ENCODE data around the gene NT5DC4. TPM values are rescaled to one million over a fixed set of nuclear protein-coding genes. Genes with fewer than 3 reads are reported as not detected.

Gene NT5DC4
- total RNA-seq, 1 experiment from 2014 or later = 0.22 TPM

- Histone ChIP-seq H3K79me2 (ENCODE audit: insufficient read depth, low read length) (peaks cover 44% of the 10 kb centered on the region), H3K9ac (ENCODE audit: low read length) (no peak overlapping the region), H3K27ac (ENCODE audit: low read depth, low read length) (no peak overlapping the region), H3K27me3 (ENCODE audit: insufficient read depth, low read length) (no peaks in the 10 kb centered on the region), H3K4me3 (replicated peaks in 1 of 2; ENCODE audit: low read depth in 1 of 2, low read length in 2 of 2) (no peak overlapping the region), H2AFZ (ENCODE audit: low read depth, low read length, poor library complexity, severe bottlenecking) (no peak overlapping the region), H4K20me1 (ENCODE audit: insufficient read depth) (no peaks in the 10 kb centered on the region; the same call in 1 of the 2 replicates), H3K4me2 (ENCODE audit: low read length) (no peak overlapping the region), H3K4me1 (ENCODE audit: control insufficient read depth in 1 of 2, insufficient read depth in 2 of 2, low read length in 2 of 2) (peaks cover 2 to 8% of the 10 kb centered on the region in 2 experiments; a peak in 2 of 4 replicates), H3K9me3 (ENCODE audit: control insufficient read depth in 1 of 2, insufficient read depth in 1 of 2, low read depth in 1 of 2, low read length in 2 of 2) (no peaks in the 10 kb centered on the region), H3K36me3 (ENCODE audit: control insufficient read depth in 1 of 2, insufficient read depth in 2 of 2, low read length in 2 of 2) (peaks cover 25 to 61% of the 10 kb centered on the region in 2 experiments), H3K9me2 (ENCODE audit: insufficient read depth) (no peaks in the 10 kb centered on the region)
- ChIA-PET RAD21 (ENCODE audit: low non-redundant PET in 1 of 2, low total read pairs in 2 of 2, uncharacterized antibody in 2 of 2, unreplicated experiment in 2 of 2) (no interaction called here), CTCF (no interaction called here), POLR2A (no interaction called here)
- ATAC-seq = no peak
- intact Hi-C loops (cut with micrococcal nuclease) = no loop called here
- TF ChIP-seq POLR2AphosphoS5 (IDR thresholded peaks at IDR 0.05; ENCODE audit: low read depth, low read length) = no peak
- TF ChIP-seq, protein P1, sequence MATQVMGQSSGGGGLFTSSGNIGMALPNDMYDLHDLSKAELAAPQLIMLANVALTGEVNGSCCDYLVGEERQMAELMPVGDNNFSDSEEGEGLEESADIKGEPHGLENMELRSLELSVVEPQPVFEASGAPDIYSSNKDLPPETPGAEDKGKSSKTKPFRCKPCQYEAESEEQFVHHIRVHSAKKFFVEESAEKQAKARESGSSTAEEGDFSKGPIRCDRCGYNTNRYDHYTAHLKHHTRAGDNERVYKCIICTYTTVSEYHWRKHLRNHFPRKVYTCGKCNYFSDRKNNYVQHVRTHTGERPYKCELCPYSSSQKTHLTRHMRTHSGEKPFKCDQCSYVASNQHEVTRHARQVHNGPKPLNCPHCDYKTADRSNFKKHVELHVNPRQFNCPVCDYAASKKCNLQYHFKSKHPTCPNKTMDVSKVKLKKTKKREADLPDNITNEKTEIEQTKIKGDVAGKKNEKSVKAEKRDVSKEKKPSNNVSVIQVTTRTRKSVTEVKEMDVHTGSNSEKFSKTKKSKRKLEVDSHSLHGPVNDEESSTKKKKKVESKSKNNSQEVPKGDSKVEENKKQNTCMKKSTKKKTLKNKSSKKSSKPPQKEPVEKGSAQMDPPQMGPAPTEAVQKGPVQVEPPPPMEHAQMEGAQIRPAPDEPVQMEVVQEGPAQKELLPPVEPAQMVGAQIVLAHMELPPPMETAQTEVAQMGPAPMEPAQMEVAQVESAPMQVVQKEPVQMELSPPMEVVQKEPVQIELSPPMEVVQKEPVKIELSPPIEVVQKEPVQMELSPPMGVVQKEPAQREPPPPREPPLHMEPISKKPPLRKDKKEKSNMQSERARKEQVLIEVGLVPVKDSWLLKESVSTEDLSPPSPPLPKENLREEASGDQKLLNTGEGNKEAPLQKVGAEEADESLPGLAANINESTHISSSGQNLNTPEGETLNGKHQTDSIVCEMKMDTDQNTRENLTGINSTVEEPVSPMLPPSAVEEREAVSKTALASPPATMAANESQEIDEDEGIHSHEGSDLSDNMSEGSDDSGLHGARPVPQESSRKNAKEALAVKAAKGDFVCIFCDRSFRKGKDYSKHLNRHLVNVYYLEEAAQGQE (IDR thresholded peaks at IDR 0.05; ENCODE audit: low read depth) = no peak
- TF ChIP-seq FOSL1 (IDR thresholded peaks at IDR 0.05; ENCODE audit: low read depth) = no peak
- no peak for TF ChIP-seq POLR2A (IDR thresholded peaks at IDR 0.05; ENCODE audit: borderline replicate concordance, extremely low read depth, insufficient read depth, insufficient read length)
- no peak for TF ChIP-seq ZNF274 (IDR thresholded peaks at IDR 0.05; ENCODE audit: low read depth, low read length)
- TF ChIP-seq CTCF (IDR thresholded peaks at IDR 0.05 in 2 of 3, conservative IDR thresholded peaks at IDR 0.05 in 1 of 3; ENCODE audit: borderline replicate concordance in 1 of 3, insufficient read depth in 1 of 3, low read depth in 2 of 3, low read length in 2 of 3) = no peak
- TF ChIP-seq TCF7L2 (IDR thresholded peaks at IDR 0.05; ENCODE audit: borderline replicate concordance, extremely low read depth, insufficient read depth, insufficient read length) = no peak
- no peak for TF ChIP-seq CEBPB (IDR thresholded peaks at IDR 0.05; ENCODE audit: low read depth)
- no peak for TF ChIP-seq SRF (IDR thresholded peaks at IDR 0.05; ENCODE audit: low read depth)
- TF ChIP-seq, protein P2, sequence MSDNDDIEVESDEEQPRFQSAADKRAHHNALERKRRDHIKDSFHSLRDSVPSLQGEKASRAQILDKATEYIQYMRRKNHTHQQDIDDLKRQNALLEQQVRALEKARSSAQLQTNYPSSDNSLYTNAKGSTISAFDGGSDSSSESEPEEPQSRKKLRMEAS (IDR thresholded peaks at IDR 0.05) = no peak
- no peak for TF ChIP-seq RAD21 (IDR thresholded peaks at IDR 0.05; ENCODE audit: low read depth)
- TF ChIP-seq EGR1 (IDR thresholded peaks at IDR 0.05; ENCODE audit: low read depth) = no peak
- no peak for TF ChIP-seq CBX3 (IDR thresholded peaks at IDR 0.05; ENCODE audit: low read depth)
- TF ChIP-seq EZH2 (IDR thresholded peaks at IDR 0.05) = no peak
- TF ChIP-seq YY1 (IDR thresholded peaks at IDR 0.05; ENCODE audit: extremely low read depth, insufficient replicate concordance, low read depth, low read length) = no peak
- TF ChIP-seq ZFX (IDR thresholded peaks at IDR 0.05) = no peak
- TF ChIP-seq, protein P3, sequence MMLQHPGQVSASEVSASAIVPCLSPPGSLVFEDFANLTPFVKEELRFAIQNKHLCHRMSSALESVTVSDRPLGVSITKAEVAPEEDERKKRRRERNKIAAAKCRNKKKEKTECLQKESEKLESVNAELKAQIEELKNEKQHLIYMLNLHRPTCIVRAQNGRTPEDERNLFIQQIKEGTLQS (IDR thresholded peaks at IDR 0.05) = no peak
- no peak for TF ChIP-seq JUND (IDR thresholded peaks at IDR 0.05)
- no peak for TF ChIP-seq SIN3A (IDR thresholded peaks at IDR 0.05; ENCODE audit: low read depth)
- DNase-seq (ENCODE audit: low read depth, low spot score) = no peak
- no TSS peak for BruUV-seq (replicated peaks)
Observed at GRCh38 chr2:112758711-112759110, 37.9 kb downstream of the NT5DC4 start.
